Kidney epithelial cell (primary cell): ENCODE results near the gene SHF. TPM values are rescaled to one million over a fixed set of nuclear protein-coding genes. Genes with fewer than 3 reads are reported as not detected.

Experiments used
- DNase-seq: peaks from one replicate; pipeline ENCODE4 v3.0.0-alpha.2; 2010; ENCODE audit warnings: low read depth
- H3K27me3 ChIP-seq: 2 replicates; pipeline ENCODE4 v1.6.0; 2011; ENCODE audit warnings: low read length; ENCODE audit not compliant: control insufficient read depth, insufficient read depth
- H3K36me3 ChIP-seq: 2 replicates; pipeline ENCODE4 v1.5.1; 2011; ENCODE audit warnings: low read length; ENCODE audit not compliant: control insufficient read depth, insufficient read depth
- H3K4me3 ChIP-seq: 2 replicates; pipeline ENCODE4 v1.5.1; 2011; ENCODE audit warnings: low read depth, mild to moderate bottlenecking, control low read depth, low read length
- CTCF ChIP-seq: IDR thresholded peaks from 2 replicates; pipeline ENCODE4 v1.5.1; 2011; ENCODE audit warnings: mild to moderate bottlenecking, moderate library complexity, low read length, control low read depth, inconsistent platforms; ENCODE audit not compliant: insufficient read depth, poor library complexity, severe bottlenecking
- total RNA-seq: library from RNA; depleted of rRNA; stranded (reverse); fragments of >200 nt; gene quantifications from 2 replicates; pipeline ENCODE4 v1.2.3, GENCODE V29; 2015

SHF gene
- total RNA-seq, 1 donor from 2014 or later = 1.6 TPM

GRCh38 chr15:45200001-45200798, 12.4 kb upstream of the SHF start:
- no peak for TF ChIP-seq CTCF
- Histone ChIP-seq H3K27me3 (no peaks in the 10 kb centered on the region), H3K36me3 (no peaks in the 10 kb centered on the region), H3K4me3 (peak overlapping the region; percentile 46)
- peak; percentile 67 for DNase-seq

GRCh38 chr15:45199136-45199810, 11.5 kb upstream of the SHF start:
- Histone ChIP-seq H3K4me3 (peak overlapping the region; percentile 74), H3K36me3 (no peaks in the 10 kb centered on the region), H3K27me3 (no peaks in the 10 kb centered on the region)
- no peak for TF ChIP-seq CTCF
- DNase-seq = no peak

- Histone ChIP-seq H3K4me3 (peak overlapping the region; percentile 74), H3K36me3 (no peaks in the 10 kb centered on the region), H3K27me3 (no peaks in the 10 kb centered on the region)
- peak; percentile 91 for DNase-seq
- peak; percentile 92 for TF ChIP-seq CTCF
These were observed 10.8 kb upstream of the SHF start for GRCh38 chr15:45198337-45199135.

- no peak for DNase-seq
- Histone ChIP-seq H3K36me3 (no peaks in the 10 kb centered on the region), H3K4me3 (no peak overlapping the region), H3K27me3 (no peaks in the 10 kb centered on the region)
- no peak for TF ChIP-seq CTCF
These were observed 9.7 kb upstream of the SHF start for GRCh38 chr15:45197512-45197911.

- H3K27me3 ChIP-seq = no peaks in the 10 kb centered on the region
- H3K4me3 ChIP-seq = peak overlapping the region; percentile 53
- DNase-seq = no peak
- H3K36me3 ChIP-seq = no peaks in the 10 kb centered on the region
- no peak for TF ChIP-seq CTCF
These were observed 230 bp downstream of the SHF start for GRCh38 chr15:45187578-45187893.
